Measurements from ENCODE around the gene PLCB3. TPM values are rescaled to one million over a fixed set of nuclear protein-coding genes. Genes with fewer than 3 reads are reported as not detected.
A peak's percentile ranks its signal among the peaks of the same experiment; 100 is the strongest.
"Not testable (repeated sequence)": the region's sequence is repeated elsewhere in the genome, so short reads cannot be mapped to it uniquely, and the experiment has no call there.

PLCB3 gene
- total and polyA plus RNA-seq, 9 donors: 9.9 to 17.6 (median 12.9) TPM

DNA sequence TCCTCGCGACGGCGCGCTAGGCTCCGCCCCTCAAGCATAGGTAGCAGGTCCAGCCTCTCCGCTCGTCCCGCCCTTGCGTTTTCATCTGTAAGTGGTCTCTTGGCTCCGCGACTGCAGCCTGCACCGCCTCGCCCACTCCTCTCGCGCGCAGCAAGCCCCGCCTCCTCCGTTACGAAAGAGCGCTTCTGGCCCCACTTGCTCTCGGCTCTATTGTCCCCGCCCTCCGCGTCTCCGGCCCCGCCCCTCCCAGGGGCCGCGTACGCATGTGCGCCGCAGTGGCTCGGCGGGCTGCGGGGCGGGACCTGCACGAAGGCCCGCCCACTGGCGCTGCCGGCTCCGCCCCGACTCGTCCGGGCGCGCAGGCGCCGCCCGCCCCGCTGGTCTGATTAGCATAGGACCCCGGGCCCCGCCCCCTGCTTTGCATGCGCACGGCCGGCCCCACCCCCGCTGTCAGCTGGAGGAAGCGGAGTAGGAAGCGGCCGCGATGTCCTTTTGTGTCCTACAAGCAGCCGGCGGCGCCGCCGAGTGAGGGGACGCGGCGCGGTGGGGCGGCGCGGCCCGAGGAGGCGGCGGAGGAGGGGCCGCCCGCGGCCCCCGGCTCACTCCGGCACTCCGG lies 53.9 kb downstream of the PLCB3 start, which contains the start of gene ESRRA:
ESRRA (plus strand) TSS at position 450 of the 616 bp plus-strand sequence. CDS start 1,656 bp downstream, outside the sequence.
- H3K27me3 ChIP-seq (ENCODE audit: control insufficient read depth, insufficient read depth, low read length): peaks cover 20% of the 10 kb centered on the region
- H3K9me3 ChIP-seq (replicated peaks; ENCODE audit: control insufficient read depth, low read depth, low read length): no peaks in the 10 kb centered on the region
- peak within 1 kb of the TSS; percentile 57 for H3K4me3 ChIP-seq (ENCODE audit: low read length)
- H3K36me3 ChIP-seq (ENCODE audit: control insufficient read depth, insufficient read depth, low read length): peaks cover 4% of the 10 kb centered on the region
- peak; percentile 99 for DNase-seq
- under 1% methylated on average over 60 of the region's 81 CpGs for WGBS (ENCODE audit: insufficient coverage)
- H3K27ac ChIP-seq (ENCODE audit: low read length): peak within 1 kb of the TSS; percentile 96
- H3K4me1 ChIP-seq (ENCODE audit: control insufficient read depth, insufficient read depth, low read length): peaks cover 27% of the 10 kb centered on the region

GRCh38 chr11:64305691-64306562 lies 54.6 kb downstream of the PLCB3 start:
- Histone ChIP-seq H3K4me1 (ENCODE audit: control insufficient read depth, insufficient read depth, low read length) (peaks cover 20% of the 10 kb centered on the region), H3K36me3 (ENCODE audit: control insufficient read depth, insufficient read depth, low read length) (peaks cover 4% of the 10 kb centered on the region), H3K27ac (ENCODE audit: low read length) (peak overlapping the region; percentile 53), H3K27me3 (ENCODE audit: control insufficient read depth, insufficient read depth, low read length) (peaks cover 13% of the 10 kb centered on the region), H3K9me3 (replicated peaks; ENCODE audit: control insufficient read depth, low read depth, low read length) (no peaks in the 10 kb centered on the region), H3K4me3 (ENCODE audit: low read length) (peak overlapping the region; percentile 55)
- DNase-seq: peak; percentile 66
- 2% methylated on average over 59 of the region's 71 CpGs for WGBS (ENCODE audit: insufficient coverage)

GRCh38 chr11:64306563-64306875 lies 55.2 kb downstream of the PLCB3 start:
- H3K4me3 ChIP-seq (ENCODE audit: low read length): peak overlapping the region; percentile 55
- no peak overlapping the region for H3K27ac ChIP-seq (ENCODE audit: low read length)
- DNase-seq: no peak
- H3K4me1 ChIP-seq (ENCODE audit: control insufficient read depth, insufficient read depth, low read length): peaks cover 20% of the 10 kb centered on the region
- peaks cover 7% of the 10 kb centered on the region for H3K27me3 ChIP-seq (ENCODE audit: control insufficient read depth, insufficient read depth, low read length)
- H3K9me3 ChIP-seq (replicated peaks; ENCODE audit: control insufficient read depth, low read depth, low read length): no peaks in the 10 kb centered on the region
- 24% methylated on average over 8 of the region's 9 CpGs for WGBS (ENCODE audit: insufficient coverage)
- H3K36me3 ChIP-seq (ENCODE audit: control insufficient read depth, insufficient read depth, low read length): peaks cover 4% of the 10 kb centered on the region

- H3K36me3 ChIP-seq (ENCODE audit: control insufficient read depth, insufficient read depth, low read length): peaks cover 4% of the 10 kb centered on the region
- no peak for DNase-seq
- 62% methylated on average over 7 of the region's 15 CpGs for WGBS (ENCODE audit: insufficient coverage)
- H3K9me3 ChIP-seq (replicated peaks; ENCODE audit: control insufficient read depth, low read depth, low read length): no peaks in the 10 kb centered on the region
- H3K27ac ChIP-seq (ENCODE audit: low read length): no peak overlapping the region
- peaks cover 2% of the 10 kb centered on the region for H3K27me3 ChIP-seq (ENCODE audit: control insufficient read depth, insufficient read depth, low read length)
- peaks cover 20% of the 10 kb centered on the region for H3K4me1 ChIP-seq (ENCODE audit: control insufficient read depth, insufficient read depth, low read length)
- no peak overlapping the region for H3K4me3 ChIP-seq (ENCODE audit: low read length)
Observed at GRCh38 chr11:64306876-64307622, 55.7 kb downstream of the PLCB3 start.

- not testable (repeated sequence) for H3K27ac ChIP-seq (ENCODE audit: low read length); DNase-seq; H3K36me3 ChIP-seq (ENCODE audit: control insufficient read depth, insufficient read depth, low read length); H3K4me3 ChIP-seq (ENCODE audit: low read length); H3K9me3 ChIP-seq (replicated peaks; ENCODE audit: control insufficient read depth, low read depth, low read length); H3K27me3 ChIP-seq (ENCODE audit: control insufficient read depth, insufficient read depth, low read length)
- peaks cover 20% of the 10 kb centered on the region for H3K4me1 ChIP-seq (ENCODE audit: control insufficient read depth, insufficient read depth, low read length)
- WGBS (ENCODE audit: insufficient coverage): 83% methylated on average over 5 of the region's 5 CpGs
Observed at GRCh38 chr11:64307795-64308194, 56.5 kb downstream of the PLCB3 start.

- Histone ChIP-seq H3K36me3 (ENCODE audit: control insufficient read depth, insufficient read depth, low read length) (peaks cover 26% of the 10 kb centered on the region), H3K9me3 (replicated peaks; ENCODE audit: control insufficient read depth, low read depth, low read length) (no peaks in the 10 kb centered on the region), H3K4me1 (ENCODE audit: control insufficient read depth, insufficient read depth, low read length) (peaks cover 25% of the 10 kb centered on the region), H3K27me3 (ENCODE audit: control insufficient read depth, insufficient read depth, low read length) (no peaks in the 10 kb centered on the region), H3K4me3 (ENCODE audit: low read length) (no peak overlapping the region), H3K27ac (ENCODE audit: low read length) (no peak overlapping the region)
- DNase-seq: no peak
- WGBS (ENCODE audit: insufficient coverage): 88% methylated on average over 10 of the region's 10 CpGs
Observed at GRCh38 chr11:64312947-64313346, 61.6 kb downstream of the PLCB3 start.

DNA sequence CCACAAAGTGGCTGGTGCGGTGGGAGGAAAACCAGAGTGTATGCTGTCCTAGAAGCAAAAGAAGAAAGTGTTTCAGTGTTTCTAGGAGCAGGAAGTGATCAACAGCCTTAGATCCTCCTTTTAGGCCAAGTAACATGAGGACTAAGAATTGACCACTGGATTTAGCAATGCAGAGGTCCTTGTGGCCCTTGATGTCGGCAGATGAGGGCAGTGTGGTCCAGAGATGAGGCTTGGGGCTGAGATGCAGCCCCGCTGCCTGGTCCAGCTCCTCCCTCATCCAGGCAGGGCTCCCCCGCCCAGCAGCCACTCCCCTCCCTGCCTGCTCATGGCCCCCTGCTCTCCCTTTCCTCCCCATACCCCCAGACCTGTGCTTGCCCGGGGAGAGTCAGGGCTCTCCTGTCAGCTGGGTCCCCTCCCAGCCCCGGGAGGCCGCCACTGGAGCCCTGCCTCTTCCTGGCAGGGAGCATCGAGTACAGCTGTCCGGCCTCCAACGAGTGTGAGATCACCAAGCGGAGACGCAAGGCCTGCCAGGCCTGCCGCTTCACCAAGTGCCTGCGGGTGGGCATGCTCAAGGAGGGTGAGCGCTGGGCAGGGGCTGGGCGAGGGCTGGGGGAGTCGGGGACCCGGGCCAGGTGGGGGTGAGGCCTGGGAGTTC lies 62.3 kb downstream of the PLCB3 start:
- H3K9me3 ChIP-seq (replicated peaks; ENCODE audit: control insufficient read depth, low read depth, low read length): no peaks in the 10 kb centered on the region
- peak; percentile 79 for DNase-seq
- H3K36me3 ChIP-seq (ENCODE audit: control insufficient read depth, insufficient read depth, low read length): peaks cover 26% of the 10 kb centered on the region
- 61% methylated on average over 14 of the region's 18 CpGs for WGBS (ENCODE audit: insufficient coverage)
- H3K27me3 ChIP-seq (ENCODE audit: control insufficient read depth, insufficient read depth, low read length): no peaks in the 10 kb centered on the region
- no peak overlapping the region for H3K4me3 ChIP-seq (ENCODE audit: low read length)
- peak overlapping the region; percentile 79 for H3K27ac ChIP-seq (ENCODE audit: low read length)
- H3K4me1 ChIP-seq (ENCODE audit: control insufficient read depth, insufficient read depth, low read length): peaks cover 26% of the 10 kb centered on the region

DNA sequence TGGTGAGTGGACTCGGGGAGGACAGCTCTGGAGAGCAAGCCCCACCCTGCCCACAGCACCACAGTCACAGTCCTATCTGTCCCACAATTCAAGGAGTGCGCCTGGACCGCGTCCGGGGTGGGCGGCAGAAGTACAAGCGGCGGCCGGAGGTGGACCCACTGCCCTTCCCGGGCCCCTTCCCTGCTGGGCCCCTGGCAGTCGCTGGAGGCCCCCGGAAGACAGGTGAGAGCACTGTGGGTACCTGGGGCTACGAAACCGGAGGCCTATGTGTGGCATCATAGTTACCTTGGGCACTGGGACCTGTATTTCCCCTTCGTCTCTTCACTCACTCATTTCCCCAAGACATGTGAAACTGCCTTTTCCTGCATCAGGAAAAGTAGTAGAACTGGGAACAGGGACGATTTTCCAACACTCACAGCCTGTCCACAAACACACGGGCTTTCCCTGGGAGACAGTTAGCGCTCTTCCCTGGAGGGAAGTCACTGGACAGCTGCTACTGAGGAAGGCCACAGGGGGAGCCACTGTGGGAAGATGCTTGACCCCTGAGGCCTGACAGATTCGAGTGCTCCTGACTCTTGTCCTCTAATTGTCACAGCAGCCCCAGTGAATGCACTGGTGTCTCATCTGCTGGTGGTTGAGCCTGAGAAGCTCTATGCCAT lies 62.9 kb downstream of the PLCB3 start:
- Histone ChIP-seq H3K27ac (ENCODE audit: low read length) (peak overlapping the region; percentile 79), H3K9me3 (replicated peaks; ENCODE audit: control insufficient read depth, low read depth, low read length) (no peaks in the 10 kb centered on the region), H3K27me3 (ENCODE audit: control insufficient read depth, insufficient read depth, low read length) (no peaks in the 10 kb centered on the region), H3K4me3 (ENCODE audit: low read length) (no peak overlapping the region), H3K4me1 (ENCODE audit: control insufficient read depth, insufficient read depth, low read length) (peaks cover 32% of the 10 kb centered on the region), H3K36me3 (ENCODE audit: control insufficient read depth, insufficient read depth, low read length) (peaks cover 26% of the 10 kb centered on the region)
- no peak for DNase-seq
- 91% methylated on average over 13 of the region's 19 CpGs for WGBS (ENCODE audit: insufficient coverage)

- Histone ChIP-seq H3K4me3 (ENCODE audit: low read length) (no peak overlapping the region), H3K27me3 (ENCODE audit: control insufficient read depth, insufficient read depth, low read length) (no peaks in the 10 kb centered on the region), H3K36me3 (ENCODE audit: control insufficient read depth, insufficient read depth, low read length) (peaks cover 31% of the 10 kb centered on the region), H3K9me3 (replicated peaks; ENCODE audit: control insufficient read depth, low read depth, low read length) (no peaks in the 10 kb centered on the region), H3K4me1 (ENCODE audit: control insufficient read depth, insufficient read depth, low read length) (peaks cover 36% of the 10 kb centered on the region), H3K27ac (ENCODE audit: low read length) (no peak overlapping the region)
- 81% methylated on average over 22 of the region's 24 CpGs for WGBS (ENCODE audit: insufficient coverage)
- no peak for DNase-seq
Observed at GRCh38 chr11:64314805-64315561, 63.7 kb downstream of the PLCB3 start.
